Upper lobe of right lung (tissue), 1 donor: ENCODE results near the gene PBX1. TPM values are rescaled to one million over a fixed set of nuclear protein-coding genes. Genes with fewer than 3 reads are reported as not detected.

Experiments used
- ATAC-seq: fragments of 200-7000 bp; cut with Tn5 transposase; one replicate; pipeline ENCODE4 v1.9.1; 2020; ENCODE audit warnings: mild to moderate bottlenecking, moderate library complexity
- DNase-seq: peaks from one replicate; pipeline ENCODE4 v3.0.0-alpha.2; 2020
- H3K27ac ChIP-seq: fragments of 200-600 bp; one replicate; pipeline ENCODE4 v1.8.0; 2022
- H3K27me3 ChIP-seq: fragments of 200-600 bp; one replicate; pipeline ENCODE4 v1.8.0; 2022; ENCODE audit warnings: mild to moderate bottlenecking
- H3K36me3 ChIP-seq: fragments of 200-600 bp; one replicate; pipeline ENCODE4 v1.8.0; 2022
- H3K4me1 ChIP-seq: fragments of 200-600 bp; one replicate; pipeline ENCODE4 v1.8.0; 2022
- H3K4me3 ChIP-seq: fragments of 200-600 bp; one replicate; pipeline ENCODE4 v1.8.0; 2022; ENCODE audit warnings: mild to moderate bottlenecking
- H3K9me3 ChIP-seq: fragments of 200-600 bp; one replicate; pipeline ENCODE4 v1.8.0; 2022
- CTCF ChIP-seq: fragments of 200-600 bp; IDR thresholded peaks from one replicate; pipeline ENCODE4 v1.8.0; 2022; ENCODE audit warnings: antibody characterized with exemption
- intact Hi-C: fragments of 100-400 bp; cut with DNase I; formaldehyde crosslinking; loops from one replicate; pipeline ENCODE4 v1.11.0; 2022
- total RNA-seq: library from RNA; stranded (reverse); fragmentation: NEBNext Ultra II Directional; extraction: Animal tissue kit (Norgen Biotek cat#: 25700); gene quantifications from one replicate; pipeline ENCODE4 v1.2.1, GENCODE V29; 2021
- donor health status: DM: no; HTN: yes; CAD: no; lungs with severe emphysema.

The PBX1 gene
- total RNA-seq, 1 donor from 2014 or later, result 56.7 TPM

- TF ChIP-seq CTCF, result no peak
- Histone ChIP-seq H3K36me3 (no peaks in the 10 kb centered on the region), H3K27me3 (no peaks in the 10 kb centered on the region), H3K4me3 (no peak overlapping the region), H3K27ac (no peak overlapping the region), H3K9me3 (no peaks in the 10 kb centered on the region), H3K4me1 (peaks cover 15% of the 10 kb centered on the region)
- intact Hi-C loops, result no loop called here
- DNase-seq (no peak), ATAC-seq (no peak)
Measured at GRCh38 chr1:164637461-164638375, 78.7 kb downstream of the PBX1 start.

- H3K27ac ChIP-seq, result no peak overlapping the region
- TF ChIP-seq CTCF, result no peak
- H3K27me3 ChIP-seq, result no peaks in the 10 kb centered on the region
- peaks cover 15% of the 10 kb centered on the region for H3K4me1 ChIP-seq
- H3K36me3 ChIP-seq, result no peaks in the 10 kb centered on the region
- no peak overlapping the region for H3K4me3 ChIP-seq
- no peak for ATAC-seq
- intact Hi-C loops, result no loop called here
- no peak for DNase-seq
- no peaks in the 10 kb centered on the region for H3K9me3 ChIP-seq
Measured at GRCh38 chr1:164638492-164639202, 79.7 kb downstream of the PBX1 start.

- intact Hi-C loops, result no loop called here
- no peak overlapping the region for H3K4me3 ChIP-seq
- no peaks in the 10 kb centered on the region for H3K9me3 ChIP-seq
- ATAC-seq (no peak), DNase-seq (no peak)
- TF ChIP-seq CTCF, result no peak
- no peaks in the 10 kb centered on the region for H3K36me3 ChIP-seq
- H3K27ac ChIP-seq, result no peak overlapping the region
- peaks cover 15% of the 10 kb centered on the region for H3K4me1 ChIP-seq
- no peaks in the 10 kb centered on the region for H3K27me3 ChIP-seq
Measured at GRCh38 chr1:164640686-164641352, 81.8 kb downstream of the PBX1 start.

GRCh38 chr1:164641353-164641730 lies 82.4 kb downstream of the PBX1 start:
- no peak for ATAC-seq
- Histone ChIP-seq H3K4me1 (peaks cover 15% of the 10 kb centered on the region), H3K27ac (no peak overlapping the region), H3K36me3 (no peaks in the 10 kb centered on the region), H3K9me3 (no peaks in the 10 kb centered on the region), H3K4me3 (no peak overlapping the region), H3K27me3 (no peaks in the 10 kb centered on the region)
- intact Hi-C loops, result no loop called here
- TF ChIP-seq CTCF, result no peak
- DNase-seq, result no peak

- no peak for TF ChIP-seq CTCF
- H3K9me3 ChIP-seq, result no peaks in the 10 kb centered on the region
- ATAC-seq (no peak), DNase-seq (no peak)
- intact Hi-C loops, result no loop called here
- no peaks in the 10 kb centered on the region for H3K36me3 ChIP-seq
- no peak overlapping the region for H3K27ac ChIP-seq
- H3K4me3 ChIP-seq, result no peak overlapping the region
- peaks cover 17% of the 10 kb centered on the region for H3K4me1 ChIP-seq
- H3K27me3 ChIP-seq, result no peaks in the 10 kb centered on the region
Measured at GRCh38 chr1:164643018-164643417, 84.0 kb downstream of the PBX1 start.
